MM.1S (cell line): ENCODE data around the gene NANOGP8.

Experiments
- EZH2 ChIP-seq: fragments of 300-600 bp; sonication (generic); optimal IDR thresholded peaks from 2 replicates; pipeline ENCODE3; 2017; ENCODE audit warnings: low read depth, mild to moderate bottlenecking, antibody characterized with exemption, low read length, mixed read lengths
- EZH2phosphoT487 ChIP-seq: fragments of 300-600 bp; sonication (generic); IDR thresholded peaks from 2 replicates; pipeline ENCODE4 v1.6.1; 2018; ENCODE audit warnings: antibody characterized with exemption, low read length
- TF ChIP-seq, protein P1 (sequence below): fragments of 300-600 bp; sonication (generic); IDR thresholded peaks from 2 replicates; pipeline ENCODE4 v1.5.1; 2016; ENCODE audit warnings: antibody characterized with exemption, low read length, mixed read lengths

DNA sequence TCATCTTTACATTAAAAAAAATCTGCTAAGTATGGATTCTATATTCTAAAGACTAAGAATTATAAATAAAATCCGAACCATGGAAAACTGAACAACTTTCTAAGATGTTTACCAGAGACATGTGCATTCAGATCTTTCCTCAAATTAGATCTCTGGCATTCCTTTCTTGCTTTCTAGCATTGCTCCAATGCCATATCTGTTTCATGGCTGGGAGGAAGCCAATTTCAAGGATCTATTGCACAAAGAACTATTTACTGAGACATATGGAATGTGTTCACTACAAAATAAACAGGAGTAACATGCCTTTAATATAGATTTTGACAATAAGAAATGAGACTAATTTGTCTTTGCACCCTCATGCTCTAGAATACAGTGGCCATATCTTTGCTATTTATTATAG lies 45.1 kb upstream of the NANOGP8 start:
- TF ChIP-seq, protein P1, sequence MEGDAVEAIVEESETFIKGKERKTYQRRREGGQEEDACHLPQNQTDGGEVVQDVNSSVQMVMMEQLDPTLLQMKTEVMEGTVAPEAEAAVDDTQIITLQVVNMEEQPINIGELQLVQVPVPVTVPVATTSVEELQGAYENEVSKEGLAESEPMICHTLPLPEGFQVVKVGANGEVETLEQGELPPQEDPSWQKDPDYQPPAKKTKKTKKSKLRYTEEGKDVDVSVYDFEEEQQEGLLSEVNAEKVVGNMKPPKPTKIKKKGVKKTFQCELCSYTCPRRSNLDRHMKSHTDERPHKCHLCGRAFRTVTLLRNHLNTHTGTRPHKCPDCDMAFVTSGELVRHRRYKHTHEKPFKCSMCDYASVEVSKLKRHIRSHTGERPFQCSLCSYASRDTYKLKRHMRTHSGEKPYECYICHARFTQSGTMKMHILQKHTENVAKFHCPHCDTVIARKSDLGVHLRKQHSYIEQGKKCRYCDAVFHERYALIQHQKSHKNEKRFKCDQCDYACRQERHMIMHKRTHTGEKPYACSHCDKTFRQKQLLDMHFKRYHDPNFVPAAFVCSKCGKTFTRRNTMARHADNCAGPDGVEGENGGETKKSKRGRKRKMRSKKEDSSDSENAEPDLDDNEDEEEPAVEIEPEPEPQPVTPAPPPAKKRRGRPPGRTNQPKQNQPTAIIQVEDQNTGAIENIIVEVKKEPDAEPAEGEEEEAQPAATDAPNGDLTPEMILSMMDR = no peak
- TF ChIP-seq EZH2phosphoT487 = no peak
- no peak for TF ChIP-seq EZH2
